Osteoblast (primary cell): ENCODE results near the gene CNOT1. TPM values are rescaled to one million over a fixed set of nuclear protein-coding genes. Genes with fewer than 3 reads are reported as not detected.

ENCODE experiments used
- DNase-seq: peaks from one replicate; pipeline ENCODE4 v3.0.0; 2011; ENCODE audit warnings: low spot score, mixed read lengths; ENCODE audit not compliant: insufficient read length; ENCODE audit errors: missing footprints
- H2AFZ ChIP-seq: 2 replicates; pipeline ENCODE4 v1.6.0; 2011; ENCODE audit warnings: mild to moderate bottlenecking, low read length
- H3K27ac ChIP-seq: 2 replicates; pipeline ENCODE4 v1.5.1; 2011; ENCODE audit warnings: mild to moderate bottlenecking, low read depth, low read length, moderate library complexity
- H3K27me3 ChIP-seq: 2 replicates; pipeline ENCODE4 v1.6.0; 2012; ENCODE audit warnings: mild to moderate bottlenecking, control low read depth, inconsistent platforms, low read length, moderate library complexity; ENCODE audit not compliant: insufficient read depth
- H3K36me3 ChIP-seq: 2 replicates; pipeline ENCODE4 v1.5.1; 2011; ENCODE audit warnings: mild to moderate bottlenecking, low read length, control low read depth, moderate library complexity; ENCODE audit not compliant: insufficient read depth
- H3K4me1 ChIP-seq: 2 replicates; pipeline ENCODE4 v1.5.1; 2011; ENCODE audit warnings: mild to moderate bottlenecking, low read length, control low read depth, moderate library complexity; ENCODE audit not compliant: insufficient read depth
- H3K4me2 ChIP-seq: 2 replicates; pipeline ENCODE4 v1.6.0; 2011; ENCODE audit warnings: mild to moderate bottlenecking, low read length; ENCODE audit not compliant: insufficient read depth
- H3K4me3 ChIP-seq: fragments of 200-600 bp; sonication (generic); 3 replicates; pipeline ENCODE4 v1.5.1; 2012; ENCODE audit warnings: mild to moderate bottlenecking, low read length, inconsistent platforms; ENCODE audit not compliant: insufficient read depth
- H3K79me2 ChIP-seq: 2 replicates; pipeline ENCODE4 v1.6.0; 2012; ENCODE audit warnings: mild to moderate bottlenecking, low read length, control low read depth, inconsistent platforms; ENCODE audit not compliant: insufficient read depth
- H3K9me3 ChIP-seq: 2 replicates; pipeline ENCODE4 v1.5.1; 2011; ENCODE audit warnings: low read depth, low read length, control low read depth
- H4K20me1 ChIP-seq: 2 replicates; pipeline ENCODE4 v1.6.0; 2012; ENCODE audit warnings: mild to moderate bottlenecking, low read length, control low read depth; ENCODE audit not compliant: insufficient read depth
- total RNA-seq: library from RNA; depleted of rRNA; stranded (reverse); fragments of >200 nt; gene quantifications from 2 replicates; pipeline ENCODE4 v1.2.3, GENCODE V29; 2012
- TF ChIP-seq, protein P1 (sequence below): IDR thresholded peaks from 2 replicates; pipeline ENCODE4 v1.5.1; 2011; ENCODE audit warnings: mild to moderate bottlenecking, low read depth, low read length, moderate library complexity; ENCODE audit errors: extremely low read depth

CNOT1 gene
- total RNA-seq, 1 donor = 122 TPM

GRCh38 chr16:58658796-58659211, 29.2 kb upstream of the CNOT1 start:
- no peaks in the 10 kb centered on the region for H3K36me3 ChIP-seq
- peaks cover 4% of the 10 kb centered on the region for H3K4me1 ChIP-seq
- H3K27ac ChIP-seq = no peak overlapping the region
- no peak overlapping the region for H2AFZ ChIP-seq
- no peaks in the 10 kb centered on the region for H3K9me3 ChIP-seq
- no peaks in the 10 kb centered on the region for H4K20me1 ChIP-seq
- TF ChIP-seq, protein P1, sequence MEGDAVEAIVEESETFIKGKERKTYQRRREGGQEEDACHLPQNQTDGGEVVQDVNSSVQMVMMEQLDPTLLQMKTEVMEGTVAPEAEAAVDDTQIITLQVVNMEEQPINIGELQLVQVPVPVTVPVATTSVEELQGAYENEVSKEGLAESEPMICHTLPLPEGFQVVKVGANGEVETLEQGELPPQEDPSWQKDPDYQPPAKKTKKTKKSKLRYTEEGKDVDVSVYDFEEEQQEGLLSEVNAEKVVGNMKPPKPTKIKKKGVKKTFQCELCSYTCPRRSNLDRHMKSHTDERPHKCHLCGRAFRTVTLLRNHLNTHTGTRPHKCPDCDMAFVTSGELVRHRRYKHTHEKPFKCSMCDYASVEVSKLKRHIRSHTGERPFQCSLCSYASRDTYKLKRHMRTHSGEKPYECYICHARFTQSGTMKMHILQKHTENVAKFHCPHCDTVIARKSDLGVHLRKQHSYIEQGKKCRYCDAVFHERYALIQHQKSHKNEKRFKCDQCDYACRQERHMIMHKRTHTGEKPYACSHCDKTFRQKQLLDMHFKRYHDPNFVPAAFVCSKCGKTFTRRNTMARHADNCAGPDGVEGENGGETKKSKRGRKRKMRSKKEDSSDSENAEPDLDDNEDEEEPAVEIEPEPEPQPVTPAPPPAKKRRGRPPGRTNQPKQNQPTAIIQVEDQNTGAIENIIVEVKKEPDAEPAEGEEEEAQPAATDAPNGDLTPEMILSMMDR = no peak
- peak; percentile 72 for DNase-seq
- no peak overlapping the region for H3K4me3 ChIP-seq
- no peaks in the 10 kb centered on the region for H3K27me3 ChIP-seq
- H3K4me2 ChIP-seq = no peak overlapping the region
- no peaks in the 10 kb centered on the region for H3K79me2 ChIP-seq

DNA sequence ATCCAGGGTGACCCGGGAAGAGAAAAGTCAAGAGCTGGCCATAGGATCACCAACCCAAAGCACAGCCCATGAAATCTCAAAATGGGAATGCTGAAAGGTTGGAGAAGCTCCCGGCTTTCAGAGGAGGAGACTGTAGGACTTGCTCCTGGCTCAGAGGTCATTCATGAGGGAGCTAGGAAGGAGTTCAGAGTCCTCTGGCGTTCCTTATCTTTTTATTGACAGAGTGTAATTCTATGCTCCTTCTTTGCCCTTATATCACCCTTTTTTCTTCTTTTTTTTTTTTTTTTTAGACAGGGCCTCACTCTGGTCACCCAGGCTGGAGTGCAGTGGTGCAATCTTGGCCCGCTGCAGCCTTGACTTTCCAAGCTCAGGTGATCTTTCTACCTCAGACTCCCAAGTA, 27.3 kb upstream of the CNOT1 start:
- TF ChIP-seq, protein P1 = no peak
- H4K20me1 ChIP-seq = no peaks in the 10 kb centered on the region
- H3K79me2 ChIP-seq = no peaks in the 10 kb centered on the region
- H3K27ac ChIP-seq = no peak overlapping the region
- no peak overlapping the region for H3K4me3 ChIP-seq
- no peaks in the 10 kb centered on the region for H3K9me3 ChIP-seq
- no peak overlapping the region for H2AFZ ChIP-seq
- no peaks in the 10 kb centered on the region for H3K36me3 ChIP-seq
- H3K4me2 ChIP-seq = no peak overlapping the region
- no peaks in the 10 kb centered on the region for H3K27me3 ChIP-seq
- no peak for DNase-seq
- H3K4me1 ChIP-seq = peaks cover 6% of the 10 kb centered on the region

GRCh38 chr16:58655215-58655596, 25.6 kb upstream of the CNOT1 start:
- Histone ChIP-seq H3K9me3 (no peaks in the 10 kb centered on the region), H3K4me1 (peaks cover 7% of the 10 kb centered on the region), H3K36me3 (no peaks in the 10 kb centered on the region), H2AFZ (no peak overlapping the region), H3K79me2 (no peaks in the 10 kb centered on the region), H3K4me2 (no peak overlapping the region), H3K27me3 (no peaks in the 10 kb centered on the region), H3K4me3 (no peak overlapping the region), H4K20me1 (no peaks in the 10 kb centered on the region), H3K27ac (no peak overlapping the region)
- DNase-seq = no peak
- TF ChIP-seq, protein P1 = no peak

GRCh38 chr16:58654560-58655214, 25.1 kb upstream of the CNOT1 start:
- no peaks in the 10 kb centered on the region for H3K9me3 ChIP-seq
- H3K27ac ChIP-seq = no peak overlapping the region
- no peaks in the 10 kb centered on the region for H3K79me2 ChIP-seq
- peaks cover 9% of the 10 kb centered on the region for H3K4me1 ChIP-seq
- H3K4me3 ChIP-seq = no peak overlapping the region
- no peak for DNase-seq
- no peaks in the 10 kb centered on the region for H3K27me3 ChIP-seq
- H3K36me3 ChIP-seq = no peaks in the 10 kb centered on the region
- H3K4me2 ChIP-seq = no peak overlapping the region
- TF ChIP-seq, protein P1 = no peak
- no peak overlapping the region for H2AFZ ChIP-seq
- H4K20me1 ChIP-seq = no peaks in the 10 kb centered on the region
